HG03196 (cell line): ENCODE results near the gene GYG1.

Source experiments
- ATAC-seq: cut with Tn5 transposase; IDR thresholded peaks from one replicate; pipeline ENCODE4 v1.9.1; 2021; ENCODE audit not compliant: unreplicated experiment

The GYG1 gene

GRCh38 chr3:148991219-148992026, at the start of gene GYG1:
TSS of gene GYG1 (plus strand) at chr3:148991540. CDS start at chr3:148991641, 101 bp downstream.
- peak; percentile 82 for ATAC-seq

DNA sequence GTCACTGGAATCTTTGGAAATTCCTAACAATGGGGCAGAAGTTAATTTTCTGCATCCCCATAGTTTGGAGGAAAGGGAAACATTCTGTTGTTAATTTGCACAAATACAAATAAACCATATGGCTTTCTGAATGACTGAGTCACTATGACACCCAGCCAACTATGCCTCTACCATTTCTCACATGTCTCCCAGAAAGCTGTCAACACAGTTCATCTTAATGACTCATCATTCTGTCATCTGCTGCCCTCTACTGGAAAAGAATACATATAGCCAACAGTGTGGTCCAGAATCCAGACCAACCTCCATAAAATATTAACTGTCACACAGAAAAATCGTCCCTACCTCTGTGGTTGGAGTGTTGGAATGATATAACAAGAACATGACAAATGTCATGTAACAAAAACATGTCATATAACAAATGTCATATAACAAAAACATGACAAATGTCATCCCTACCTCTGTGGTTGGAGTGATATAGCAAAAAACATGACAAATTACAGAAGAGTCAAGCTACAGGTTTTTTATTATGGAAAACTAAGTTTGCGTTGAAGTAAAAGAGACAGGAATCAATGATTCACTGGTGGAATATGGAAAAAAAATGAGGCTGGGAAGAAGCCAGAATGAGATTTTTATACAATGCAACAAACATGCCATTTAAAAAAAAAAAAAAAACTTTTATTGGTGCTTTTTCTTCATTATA, 47.7 kb upstream of the GYG1 start:
- peak; percentile 96 for ATAC-seq

DNA sequence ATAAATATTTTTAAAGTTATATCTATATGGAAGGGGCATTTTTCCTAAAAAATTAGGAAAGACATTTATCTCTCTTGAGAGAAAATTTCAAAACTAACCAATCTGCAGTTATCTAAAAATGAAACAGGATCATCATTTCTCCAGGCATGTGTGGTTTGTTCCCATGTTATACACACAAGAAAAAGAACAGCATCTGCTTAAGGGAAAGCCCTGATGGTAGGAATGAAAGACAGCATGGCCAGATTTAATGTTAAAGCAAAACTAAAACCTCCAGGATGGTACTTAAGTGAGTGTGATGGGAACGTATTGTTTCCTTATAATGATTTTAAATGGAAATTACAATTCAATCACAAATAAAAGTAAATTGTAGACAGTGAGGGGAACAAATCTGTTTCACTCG, 46.2 kb upstream of the GYG1 start:
- no peak for ATAC-seq

GRCh38 chr3:148948913-148949657, 42.3 kb upstream of the GYG1 start:
- ATAC-seq: no peak

DNA sequence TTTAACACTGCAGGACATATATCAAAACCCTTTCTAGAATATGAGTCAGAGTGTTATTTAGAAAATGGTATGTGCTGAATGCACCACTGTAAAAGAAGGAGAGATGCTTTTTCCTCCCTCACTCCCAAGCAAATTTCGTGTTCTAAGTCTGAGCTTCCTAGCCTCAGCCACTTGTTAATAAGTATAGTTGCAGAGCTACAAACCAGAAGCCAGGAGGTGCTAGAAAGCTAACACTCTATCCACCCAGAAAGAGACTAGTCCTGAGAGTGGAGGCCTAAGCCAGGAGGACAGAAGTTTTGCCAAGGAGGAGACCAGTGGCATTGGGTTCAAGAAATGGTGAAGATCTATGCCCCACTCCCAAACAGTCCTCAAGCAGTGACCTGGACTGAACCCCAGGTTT, 40.5 kb upstream of the GYG1 start:
- no peak for ATAC-seq

DNA sequence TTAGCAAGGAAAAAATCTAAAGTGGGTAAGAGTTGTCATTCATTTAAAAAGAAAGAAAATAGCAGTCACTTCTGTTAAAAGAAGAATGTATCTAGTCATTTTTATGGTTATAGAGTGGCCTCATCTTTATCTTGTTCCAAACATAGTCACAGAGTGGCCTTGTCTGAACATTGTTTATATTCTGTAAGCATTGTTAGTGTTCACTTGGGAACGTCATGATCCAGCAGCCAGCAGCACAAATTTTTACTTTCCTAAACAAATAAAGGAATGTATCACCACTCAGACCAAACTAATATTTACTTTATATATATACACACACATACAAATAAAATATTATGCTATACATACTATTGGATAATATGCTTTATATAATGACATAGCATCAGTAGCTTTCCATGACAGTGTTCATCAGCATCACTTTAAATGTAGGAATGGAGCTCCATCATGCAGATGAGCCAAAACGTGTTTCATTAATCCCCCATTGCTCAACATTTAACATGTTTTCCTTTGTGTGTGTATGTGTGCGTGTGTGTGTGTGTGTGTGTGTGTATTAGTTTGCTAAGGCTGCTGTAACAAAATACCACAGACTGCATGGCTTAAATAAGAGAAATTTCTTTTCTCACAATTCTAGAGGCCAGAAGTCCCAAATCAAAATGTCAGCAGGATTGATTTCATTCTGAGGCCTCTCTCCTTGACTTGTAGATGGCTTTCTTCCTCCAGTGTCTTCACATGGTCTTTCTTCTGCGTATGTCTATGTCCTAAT, 39.6 kb upstream of the GYG1 start:
- ATAC-seq: no peak

GRCh38 chr3:148953094-148953493, 38.2 kb upstream of the GYG1 start:
- ATAC-seq: no peak

DNA sequence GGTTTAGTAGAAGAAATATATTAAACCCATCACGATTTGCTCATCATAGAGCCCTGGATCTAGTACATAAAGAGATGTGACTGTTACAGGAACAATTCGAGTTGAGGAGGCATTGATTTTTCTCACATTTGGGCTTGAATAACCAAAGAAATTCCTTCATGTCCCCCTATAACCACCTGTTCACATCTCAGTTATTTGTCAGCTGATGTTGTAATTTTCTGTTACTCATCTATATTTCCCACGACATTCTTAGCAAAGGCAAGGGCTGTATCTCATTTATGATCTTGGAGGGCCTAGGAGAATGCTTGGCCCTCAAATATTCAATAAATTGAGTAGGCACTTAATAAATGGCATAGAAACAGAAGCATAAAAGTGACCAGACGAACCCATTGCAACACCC, 36.4 kb upstream of the GYG1 start:
- no peak for ATAC-seq

- ATAC-seq: no peak
These were observed 35.6 kb upstream of the GYG1 start for GRCh38 chr3:148955544-148956346.

- ATAC-seq: peak; percentile 57
These were observed 33.8 kb upstream of the GYG1 start for GRCh38 chr3:148957586-148957985.

DNA sequence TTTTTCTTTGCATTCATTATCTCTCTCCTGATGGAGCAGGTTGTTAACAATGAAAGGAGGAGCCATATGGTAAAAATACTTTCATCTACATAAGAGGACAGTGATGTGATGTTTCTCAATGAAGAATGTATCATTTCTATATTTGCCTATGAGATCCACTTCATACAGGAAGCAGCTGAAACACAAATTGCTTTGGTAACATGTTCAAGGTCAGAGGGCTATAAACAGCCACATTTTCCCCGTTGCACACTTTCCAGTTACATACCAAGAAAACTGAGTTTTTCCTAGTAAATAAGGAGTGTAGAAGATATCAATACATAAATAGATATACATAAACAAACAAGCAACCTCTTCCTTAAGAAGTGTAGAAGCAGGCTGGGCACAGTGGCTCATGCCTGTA, 32.6 kb upstream of the GYG1 start:
- no peak for ATAC-seq

GRCh38 chr3:148962513-148962912, 28.8 kb upstream of the GYG1 start:
- no peak for ATAC-seq

DNA sequence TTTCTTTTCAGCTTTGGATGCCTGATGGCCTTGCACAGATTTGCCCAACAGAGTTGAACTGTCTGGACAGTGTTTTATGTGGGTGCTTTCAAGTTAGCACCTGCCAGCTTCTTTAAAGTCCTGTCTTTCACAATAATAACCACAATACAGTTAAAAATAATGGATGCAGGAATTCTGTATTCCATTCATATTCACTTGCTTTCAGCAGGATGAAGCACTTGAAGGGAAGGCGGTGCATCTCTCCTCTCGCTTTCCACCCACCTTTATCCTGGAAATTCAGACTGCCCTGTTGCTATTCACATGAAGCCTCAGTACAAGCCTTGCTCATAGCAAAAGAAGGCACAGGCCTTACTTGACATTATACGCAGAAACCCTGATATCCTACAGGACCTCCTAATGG, 26.5 kb upstream of the GYG1 start:
- ATAC-seq: no peak

- ATAC-seq: no peak
These were observed 23.0 kb upstream of the GYG1 start for GRCh38 chr3:148968321-148968720.

DNA sequence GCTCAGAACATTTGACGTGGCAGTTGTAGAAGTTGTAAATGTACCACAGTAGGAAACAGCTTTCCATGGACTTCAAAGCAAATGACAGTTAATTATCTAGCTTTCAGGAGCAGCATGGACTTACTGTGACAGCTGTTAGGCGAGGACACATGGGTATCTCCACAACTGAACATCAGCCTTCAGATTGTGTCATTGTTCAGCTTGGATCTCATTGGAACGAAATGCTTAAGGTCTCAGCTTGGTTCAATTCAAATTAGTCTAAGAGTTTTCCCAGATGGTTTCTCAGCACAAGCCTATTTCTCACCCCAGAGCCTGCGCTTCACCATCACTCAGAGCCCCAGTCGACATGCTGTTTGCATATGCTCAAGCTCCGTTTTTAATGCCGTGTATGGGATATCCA, 21.1 kb upstream of the GYG1 start:
- ATAC-seq: no peak

DNA sequence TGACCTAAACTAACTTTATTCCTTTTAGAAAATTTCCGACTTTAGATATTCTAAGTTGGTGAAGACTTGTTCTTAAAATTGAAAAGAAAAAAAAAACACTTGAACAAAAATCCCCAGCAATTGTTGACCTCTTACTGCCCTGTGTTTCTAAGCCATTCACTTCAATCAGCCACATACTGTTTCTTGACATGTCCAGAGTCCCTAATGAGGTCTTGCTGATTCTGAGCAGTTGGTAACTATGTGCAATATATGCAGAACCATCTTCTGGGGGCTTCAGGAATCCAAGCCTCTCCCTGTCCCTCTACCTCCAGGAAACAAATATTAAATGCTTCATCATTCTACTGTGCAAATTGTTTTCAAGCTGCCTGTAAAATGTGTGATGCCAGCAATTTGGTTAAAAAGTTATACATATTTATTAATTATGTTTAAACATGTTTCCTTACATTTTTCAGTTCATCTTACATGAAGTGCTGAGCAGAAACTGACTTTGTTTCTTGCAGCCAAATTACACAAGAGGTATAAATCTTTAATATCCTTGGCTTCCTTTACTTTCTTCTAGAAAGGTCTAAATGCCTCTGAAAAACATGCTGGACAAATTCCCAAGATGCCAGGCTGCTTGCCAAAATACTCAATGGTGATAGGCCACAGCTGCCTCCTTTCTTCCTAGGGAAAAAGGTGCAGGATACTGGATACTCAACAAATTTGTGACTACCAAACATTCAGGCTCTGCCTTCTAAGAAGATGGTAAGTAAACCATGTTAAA, 19.8 kb upstream of the GYG1 start:
- ATAC-seq: no peak

GRCh38 chr3:148974726-148975125, 16.6 kb upstream of the GYG1 start:
- no peak for ATAC-seq

DNA sequence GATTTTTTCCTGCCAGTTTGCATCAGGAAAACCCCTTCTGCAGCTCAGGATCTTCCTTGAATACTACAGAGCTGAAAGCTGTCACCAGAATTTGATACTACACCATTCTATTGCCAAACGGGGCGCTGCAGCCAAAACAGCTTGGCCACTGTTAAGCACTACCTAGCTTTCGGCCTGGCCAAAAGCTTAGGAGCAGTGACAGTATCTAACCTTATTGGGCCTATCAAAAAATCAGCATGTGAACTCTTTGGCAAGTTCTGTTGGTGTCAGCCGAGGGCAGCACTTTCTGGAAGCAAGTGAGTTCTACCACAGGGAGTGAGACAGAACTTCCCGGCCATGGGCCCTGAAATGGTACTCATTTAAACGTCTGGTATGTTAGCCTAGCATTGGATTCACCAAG, 16.1 kb upstream of the GYG1 start:
- no peak for ATAC-seq

DNA sequence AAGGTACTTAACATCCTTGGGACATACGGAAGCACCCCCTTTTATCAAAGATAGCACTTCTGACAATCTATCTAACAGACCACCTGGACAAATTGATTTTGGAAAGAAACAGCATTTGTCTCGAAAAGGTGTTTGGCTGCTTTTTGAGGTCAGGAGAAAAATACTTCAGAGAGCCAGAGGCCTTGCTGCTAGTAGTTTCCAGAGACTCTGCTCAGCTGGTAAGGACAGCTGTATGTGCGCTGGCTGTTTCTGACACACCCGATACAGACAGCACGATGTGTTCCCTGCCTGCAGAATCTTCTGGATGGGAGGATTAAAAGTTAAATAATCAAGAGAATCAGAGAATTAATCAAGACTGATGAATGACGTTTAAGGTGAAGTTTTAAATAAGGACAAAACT, 15.6 kb upstream of the GYG1 start:
- ATAC-seq: no peak

DNA sequence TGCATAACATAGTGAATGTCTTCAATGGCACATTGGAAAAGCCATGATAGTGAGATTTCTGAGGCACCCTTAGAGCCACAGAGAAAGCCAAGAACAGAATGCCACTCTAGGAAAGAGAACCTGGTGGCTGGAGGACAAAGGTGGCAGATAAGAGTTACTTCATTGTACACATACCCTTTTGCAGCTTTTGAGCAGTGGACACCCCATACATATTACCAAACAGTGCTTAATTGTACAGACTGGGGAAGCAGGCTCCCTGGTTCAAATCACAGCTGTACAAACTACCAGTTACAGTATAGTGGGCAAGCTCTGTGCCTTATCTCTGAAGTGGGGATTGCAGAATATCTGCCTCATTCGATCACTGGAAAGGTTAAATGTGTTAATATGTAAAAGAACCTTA, 10.1 kb upstream of the GYG1 start:
- ATAC-seq: no peak
